CD8-positive, alpha-beta memory T cell (primary cell): ENCODE data around the gene CMTM1. TPM values are rescaled to one million over a fixed set of nuclear protein-coding genes. Genes with fewer than 3 reads are reported as not detected.
A peak's percentile ranks its signal among the peaks of the same experiment; 100 is the strongest.

Source experiments
- CTCF ChIA-PET: fragments of 350-600 bp; sonication (Branson Sonifier 250); formaldehyde crosslinking; loops from one replicate; lab custom pipeline; 2021; ENCODE audit warnings: antibody characterized with exemption; lab: Charles Lee
- POLR2A ChIA-PET: fragments of 350-600 bp; sonication (Branson Sonifier 250); formaldehyde crosslinking; loops from one replicate; lab custom pipeline; 2021; ENCODE audit warnings: antibody characterized with exemption; lab: Charles Lee
- DNase-seq, 5 donors: peaks; one replicate each; pipeline versions ENCODE4 v3.0.0 to v3.0.0-alpha.2; 2020 to 2022; ENCODE audit warnings: mixed read lengths in 1 of 5
- H3K27ac ChIP-seq: one replicate; pipeline ENCODE4 v1.7.0; 2013; ENCODE audit warnings: low read depth, mild to moderate bottlenecking, low read length, moderate library complexity
- H3K27me3 ChIP-seq: 2 replicates; pipeline ENCODE4 v1.7.0; 2013; ENCODE audit warnings: low read length, mild to moderate bottlenecking; ENCODE audit not compliant: insufficient read depth, poor library complexity, severe bottlenecking
- H3K36me3 ChIP-seq: 2 replicates; pipeline ENCODE4 v1.7.0; 2013; ENCODE audit warnings: mild to moderate bottlenecking, low read length, moderate library complexity; ENCODE audit not compliant: insufficient read depth
- H3K4me1 ChIP-seq: 2 replicates; pipeline ENCODE4 v1.7.0; 2013; ENCODE audit warnings: mild to moderate bottlenecking, low read length, moderate library complexity; ENCODE audit not compliant: insufficient read depth
- H3K4me3 ChIP-seq: 2 replicates; pipeline ENCODE4 v1.7.0; 2013; ENCODE audit warnings: mild to moderate bottlenecking, low read length
- H3K9me3 ChIP-seq: 2 replicates; pipeline ENCODE4 v1.7.0; 2013; ENCODE audit warnings: mild to moderate bottlenecking, low read length
- H3K27ac Mint-ChIP-seq, 8 donors: one replicate each; pipeline ENCODE4 v1.8.0; 2020 to 2021; ENCODE audit warnings: mixed read lengths in 8 of 8, mild to moderate bottlenecking in 6 of 8, inconsistent platforms in 3 of 8, moderate library complexity in 3 of 8
- H3K27me3 Mint-ChIP-seq, 2 donors: one replicate each; pipeline ENCODE4 v1.8.0; 2020 to 2021; ENCODE audit warnings: mixed read lengths in 2 of 2, mild to moderate bottlenecking in 1 of 2, moderate library complexity in 1 of 2
- H3K36me3 Mint-ChIP-seq, 3 donors: one replicate each; pipeline ENCODE4 v1.8.0; 2020 to 2021; ENCODE audit warnings: mixed read lengths in 3 of 3, inconsistent platforms in 1 of 3, mild to moderate bottlenecking in 1 of 3
- H3K4me1 Mint-ChIP-seq, 3 donors: one replicate each; pipeline ENCODE4 v1.8.0; 2020 to 2021; ENCODE audit warnings: mixed read lengths in 3 of 3, inconsistent platforms in 1 of 3, mild to moderate bottlenecking in 1 of 3
- H3K4me3 Mint-ChIP-seq, 7 donors: one replicate each; pipeline ENCODE4 v1.8.0; 2020 to 2021; ENCODE audit warnings: mixed read lengths in 7 of 7, mild to moderate bottlenecking in 6 of 7, moderate library complexity in 4 of 7, inconsistent platforms in 2 of 7
- H3K9me3 Mint-ChIP-seq, 5 donors: one replicate each; pipeline ENCODE4 v1.8.0; 2020 to 2022; ENCODE audit warnings: mixed read lengths in 5 of 5, mild to moderate bottlenecking in 3 of 5, moderate library complexity in 2 of 5, inconsistent platforms in 1 of 5
- polyA plus RNA-seq: library from polyadenylated mRNA; unstranded; fragments of 300-500 nt; fragmentation: Illumina TruSeq; gene quantifications from one replicate; pipeline ENCODE4 v1.2.3, GENCODE V29; 2021
- total RNA-seq, 2 experiments: library from RNA; stranded (reverse); gene quantifications; one replicate each; pipeline ENCODE4 v1.2.3, GENCODE V29; 2021

The CMTM1 gene
- total and polyA plus RNA-seq, 3 experiments from 2014 or later, result 1.2 to 8.6 (median 8.2) TPM

GRCh38 chr16:66548868-66549267, 17.4 kb upstream of the CMTM1 start:
- H3K27ac ChIP-seq, result peak overlapping the region; percentile 76
- peaks cover 0 to 5% of the 10 kb centered on the region in 2 donors for H3K27me3 Mint-ChIP-seq

GRCh38 chr16:66549284-66550131, 16.7 kb upstream of the CMTM1 start, which contains the start of gene TK2:
TK2 (minus strand) TSS chr16:66550122; CDS start chr16:66550061, 61 bp downstream.
- peak; percentile 39 to 69 (median 52) for DNase-seq
- H3K4me3 Mint-ChIP-seq, result peak within 1 kb of the TSS; percentile 76 to 98 (median 84)
- POLR2A ChIA-PET, result interaction anchor here (1.0 to 3.4 kb wide), 3 partner anchors 16 to 54 kb away, joined by 3 to 26 read pairs (median 4); no protein-coding TSS in a partner anchor
- Histone ChIP-seq H3K4me1 (peaks cover 53% of the 10 kb centered on the region), H3K4me3 (peak within 1 kb of the TSS; percentile 66), H3K9me3 (no peaks in the 10 kb centered on the region), H3K27me3 (no peaks in the 10 kb centered on the region), H3K27ac (peak within 1 kb of the TSS; percentile 76), H3K36me3 (no peaks in the 10 kb centered on the region)
- peaks cover 60 to 70% (median 67%) of the 10 kb centered on the region in 3 donors for H3K4me1 Mint-ChIP-seq
- H3K9me3 Mint-ChIP-seq, result no peaks in the 10 kb centered on the region
- peak within 1 kb of the TSS; percentile 82 to 98 (median 90) for H3K27ac Mint-ChIP-seq
- CTCF ChIA-PET, result interaction anchor here (1.2 to 2.7 kb wide), 6 partner anchors 13 to 37 kb away, joined by 3 to 12 read pairs (median 4); no protein-coding TSS in a partner anchor
- peaks cover 0 to 5% of the 10 kb centered on the region in 2 donors for H3K27me3 Mint-ChIP-seq
- peaks cover 0 to 13% (median 2%) of the 10 kb centered on the region in 3 donors for H3K36me3 Mint-ChIP-seq

More at GRCh38 chr16:66548868-66549267, 17.4 kb upstream of the CMTM1 start:
- Mint-ChIP-seq H3K9me3 (no peaks in the 10 kb centered on the region), H3K36me3 (peaks cover 0 to 11% (median 2%) of the 10 kb centered on the region in 3 donors), H3K4me3 (peak overlapping the region; percentile 70 to 86 (median 79)), H3K4me1 (peaks cover 53 to 66% (median 60%) of the 10 kb centered on the region in 3 donors), H3K27ac (peak overlapping the region; percentile 77 to 98 (median 90))
- peaks cover 46% of the 10 kb centered on the region for H3K4me1 ChIP-seq
- ChIA-PET CTCF (interaction anchor here (1.1 to 2.7 kb wide), 6 partner anchors 14 to 102 kb away, joined by 3 to 12 read pairs (median 4); no protein-coding TSS in a partner anchor), POLR2A (interaction anchor here (1.0 kb wide), 1 partner anchor 16 kb away, joined by 3 read pairs; no protein-coding TSS in a partner anchor)
- no peak for DNase-seq
- peak overlapping the region; percentile 66 for H3K4me3 ChIP-seq
- no peaks in the 10 kb centered on the region for H3K27me3 ChIP-seq
- H3K9me3 ChIP-seq, result no peaks in the 10 kb centered on the region
- H3K36me3 ChIP-seq, result no peaks in the 10 kb centered on the region

GRCh38 chr16:66551348-66551759, 14.9 kb upstream of the CMTM1 start:
- Histone ChIP-seq H3K4me1 (peaks cover 71% of the 10 kb centered on the region), H3K36me3 (no peaks in the 10 kb centered on the region), H3K27me3 (no peaks in the 10 kb centered on the region), H3K27ac (peak overlapping the region; percentile 85), H3K9me3 (no peaks in the 10 kb centered on the region), H3K4me3 (peak overlapping the region; percentile 87)
- Mint-ChIP-seq H3K4me1 (peaks cover 77 to 88% (median 82%) of the 10 kb centered on the region in 3 donors), H3K27ac (peak overlapping the region; percentile 92 to 98 (median 96)), H3K27me3 (peaks cover 0 to 5% of the 10 kb centered on the region in 2 donors), H3K4me3 (peak overlapping the region; percentile 90 to 98 (median 97)), H3K36me3 (peaks cover 0 to 27% (median 5%) of the 10 kb centered on the region in 3 donors), H3K9me3 (no peaks in the 10 kb centered on the region)
- DNase-seq, result peak; percentile 49 to 77 (median 61)
- POLR2A ChIA-PET, result interaction anchor here (0.6 to 3.4 kb wide), 7 partner anchors 8 to 53 kb away, joined by 3 to 26 read pairs (median 5); partner anchors contain the start of gene CMTM3
- CTCF ChIA-PET, result interaction anchor here (1.1 to 3.7 kb wide), 15 partner anchors 9 to 74 kb away, joined by 3 to 32 read pairs (median 6); partner anchors contain the start of gene CMTM3

GRCh38 chr16:66551788-66552285, 14.4 kb upstream of the CMTM1 start:
- Histone ChIP-seq H3K36me3 (no peaks in the 10 kb centered on the region), H3K9me3 (no peaks in the 10 kb centered on the region), H3K27me3 (no peaks in the 10 kb centered on the region), H3K4me1 (peaks cover 72% of the 10 kb centered on the region), H3K27ac (peak overlapping the region; percentile 85), H3K4me3 (peak overlapping the region; percentile 87)
- no peak for DNase-seq
- no peaks in the 10 kb centered on the region for H3K9me3 Mint-ChIP-seq
- peaks cover 80 to 90% (median 87%) of the 10 kb centered on the region in 3 donors for H3K4me1 Mint-ChIP-seq
- peak overlapping the region; percentile 90 to 98 (median 97) for H3K4me3 Mint-ChIP-seq
- CTCF ChIA-PET, result interaction anchor here (1.0 to 3.7 kb wide), 17 partner anchors 9 to 199 kb away, joined by 3 to 32 read pairs (median 6); partner anchors contain the start of gene CMTM3
- peaks cover 0 to 29% (median 5%) of the 10 kb centered on the region in 3 donors for H3K36me3 Mint-ChIP-seq
- POLR2A ChIA-PET, result interaction anchor here (0.6 to 3.4 kb wide), 13 partner anchors 8 to 76 kb away, joined by 3 to 26 read pairs (median 4); partner anchors contain the start of gene CMTM3
- H3K27me3 Mint-ChIP-seq, result peaks cover 0 to 5% of the 10 kb centered on the region in 2 donors
- H3K27ac Mint-ChIP-seq, result peak overlapping the region; percentile 92 to 98 (median 96)

GRCh38 chr16:66552286-66553177, 13.7 kb upstream of the CMTM1 start, which contains the start of gene CKLF:
CKLF (plus strand) TSS chr16:66552576; CDS start chr16:66552716, 140 bp downstream.
- peaks cover 0 to 5% of the 10 kb centered on the region in 2 donors for H3K27me3 Mint-ChIP-seq
- ChIA-PET POLR2A (interaction anchor here (0.6 to 3.4 kb wide), 12 partner anchors 9 to 76 kb away, joined by 3 to 26 read pairs (median 4); partner anchors contain the start of gene CMTM3), CTCF (interaction anchor here (1.0 to 3.7 kb wide), 15 partner anchors 10 to 198 kb away, joined by 3 to 32 read pairs (median 6); partner anchors contain the start of gene CMTM3)
- peaks cover 0 to 31% (median 8%) of the 10 kb centered on the region in 3 donors for H3K36me3 Mint-ChIP-seq
- peak within 1 kb of the TSS; percentile 87 for H3K4me3 ChIP-seq
- peak within 1 kb of the TSS; percentile 92 to 98 (median 96) for H3K27ac Mint-ChIP-seq
- no peaks in the 10 kb centered on the region for H3K27me3 ChIP-seq
- peaks cover 76 to 88% (median 86%) of the 10 kb centered on the region in 3 donors for H3K4me1 Mint-ChIP-seq
- H3K4me3 Mint-ChIP-seq, result peak within 1 kb of the TSS; percentile 90 to 98 (median 97)
- no peaks in the 10 kb centered on the region for H3K36me3 ChIP-seq
- H3K9me3 Mint-ChIP-seq, result no peaks in the 10 kb centered on the region
- H3K27ac ChIP-seq, result peak within 1 kb of the TSS; percentile 85
- peaks cover 72% of the 10 kb centered on the region for H3K4me1 ChIP-seq
- H3K9me3 ChIP-seq, result no peaks in the 10 kb centered on the region
- DNase-seq, result peak; percentile 85 to 94 (median 92)

GRCh38 chr16:66553223-66553622, 13.0 kb upstream of the CMTM1 start:
- peak overlapping the region; percentile 89 to 98 (median 96) for H3K27ac Mint-ChIP-seq
- H3K9me3 Mint-ChIP-seq, result no peaks in the 10 kb centered on the region
- Histone ChIP-seq H3K27ac (peak overlapping the region; percentile 85), H3K36me3 (no peaks in the 10 kb centered on the region), H3K4me3 (peak overlapping the region; percentile 87), H3K4me1 (peaks cover 71% of the 10 kb centered on the region), H3K9me3 (no peaks in the 10 kb centered on the region), H3K27me3 (no peaks in the 10 kb centered on the region)
- ChIA-PET POLR2A (interaction anchor here (0.7 to 3.4 kb wide), 7 partner anchors 9 to 51 kb away, joined by 3 to 26 read pairs (median 5); partner anchors contain the start of genes CMTM1 and CMTM3), CTCF (interaction anchor here (1.2 to 3.7 kb wide), 12 partner anchors 10 to 143 kb away, joined by 3 to 32 read pairs (median 6); partner anchors contain the start of gene CMTM3)
- peak in 1 of 5 donors; percentile 17 for DNase-seq
- peaks cover 0 to 37% (median 9%) of the 10 kb centered on the region in 3 donors for H3K36me3 Mint-ChIP-seq
- peaks cover 77 to 88% (median 87%) of the 10 kb centered on the region in 3 donors for H3K4me1 Mint-ChIP-seq
- H3K27me3 Mint-ChIP-seq, result peaks cover 0 to 5% of the 10 kb centered on the region in 2 donors
- peak overlapping the region; percentile 90 to 98 (median 97) for H3K4me3 Mint-ChIP-seq
